Colonic mucosa (tissue), 4 donors: ENCODE measurements around the gene CCDC192. TPM values are rescaled to one million over a fixed set of nuclear protein-coding genes. Genes with fewer than 3 reads are reported as not detected.

ENCODE experiments used
- DNase-seq: peaks from one replicate; pipeline ENCODE4 v3.0.0-alpha.2; 2020
- H3K27ac ChIP-seq: fragments of 200-600 bp; one replicate; pipeline ENCODE4 v1.8.0; 2021
- H3K27me3 ChIP-seq: fragments of 200-600 bp; one replicate; pipeline ENCODE4 v1.8.0; 2021
- H3K36me3 ChIP-seq: fragments of 200-600 bp; one replicate; pipeline ENCODE4 v1.8.0; 2021
- H3K4me1 ChIP-seq: fragments of 200-600 bp; one replicate; pipeline ENCODE4 v1.8.0; 2021; ENCODE audit warnings: mild to moderate bottlenecking
- H3K4me3 ChIP-seq: fragments of 200-600 bp; one replicate; pipeline ENCODE4 v1.8.0; 2021
- H3K9ac ChIP-seq, 2 donors: one replicate each; pipeline ENCODE4 v1.7.0; 2013; ENCODE audit warnings: control low read depth in 2 of 2, low read depth in 2 of 2, low read length in 2 of 2
- H3K9me3 ChIP-seq: fragments of 200-600 bp; one replicate; pipeline ENCODE4 v1.8.0; 2021
- intact Hi-C: fragments of 100-400 bp; cut with DNase I; formaldehyde crosslinking; loops from one replicate; pipeline ENCODE4 v1.14.1; 2022
- total RNA-seq, 2 donors: library from RNA; stranded (reverse); fragmentation: NEBNext Ultra II Directional in 1 of 2; extraction: Animal tissue kit (Norgen Biotek cat#: 25700) in 1 of 2; gene quantifications; one replicate each; pipeline ENCODE4 v1.2.1, GENCODE V29; 2021
- TF ChIP-seq, protein P1 (sequence below): fragments of 200-600 bp; IDR thresholded peaks from one replicate; pipeline ENCODE4 v1.8.0; 2022; ENCODE audit warnings: antibody characterized with exemption, mild to moderate bottlenecking
- donor health status: healthy.
- donor health status: DM: no; HTN: no; CAD: no.
- donor health status: DM: no; HTN: no; CAD: no.

The CCDC192 gene
- total RNA-seq, 2 donors from 2014 or later: not detected

- H3K36me3 ChIP-seq: no peaks in the 10 kb centered on the region
- TF ChIP-seq, protein P1, sequence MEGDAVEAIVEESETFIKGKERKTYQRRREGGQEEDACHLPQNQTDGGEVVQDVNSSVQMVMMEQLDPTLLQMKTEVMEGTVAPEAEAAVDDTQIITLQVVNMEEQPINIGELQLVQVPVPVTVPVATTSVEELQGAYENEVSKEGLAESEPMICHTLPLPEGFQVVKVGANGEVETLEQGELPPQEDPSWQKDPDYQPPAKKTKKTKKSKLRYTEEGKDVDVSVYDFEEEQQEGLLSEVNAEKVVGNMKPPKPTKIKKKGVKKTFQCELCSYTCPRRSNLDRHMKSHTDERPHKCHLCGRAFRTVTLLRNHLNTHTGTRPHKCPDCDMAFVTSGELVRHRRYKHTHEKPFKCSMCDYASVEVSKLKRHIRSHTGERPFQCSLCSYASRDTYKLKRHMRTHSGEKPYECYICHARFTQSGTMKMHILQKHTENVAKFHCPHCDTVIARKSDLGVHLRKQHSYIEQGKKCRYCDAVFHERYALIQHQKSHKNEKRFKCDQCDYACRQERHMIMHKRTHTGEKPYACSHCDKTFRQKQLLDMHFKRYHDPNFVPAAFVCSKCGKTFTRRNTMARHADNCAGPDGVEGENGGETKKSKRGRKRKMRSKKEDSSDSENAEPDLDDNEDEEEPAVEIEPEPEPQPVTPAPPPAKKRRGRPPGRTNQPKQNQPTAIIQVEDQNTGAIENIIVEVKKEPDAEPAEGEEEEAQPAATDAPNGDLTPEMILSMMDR: no peak
- DNase-seq: no peak
- no peaks in the 10 kb centered on the region for H3K9me3 ChIP-seq
- H3K27ac ChIP-seq: no peak overlapping the region
- H3K9ac ChIP-seq: no peak overlapping the region
- intact Hi-C loops: no loop called here
- no peaks in the 10 kb centered on the region for H3K27me3 ChIP-seq
- H3K4me1 ChIP-seq: peaks cover 3% of the 10 kb centered on the region
- H3K4me3 ChIP-seq: no peak overlapping the region
These were observed 233.3 kb downstream of the CCDC192 start for GRCh38 chr5:127936439-127936972.

- no peaks in the 10 kb centered on the region for H3K36me3 ChIP-seq
- TF ChIP-seq, protein P1: no peak
These were observed 235.6 kb downstream of the CCDC192 start for GRCh38 chr5:127938746-127939145.

DNA sequence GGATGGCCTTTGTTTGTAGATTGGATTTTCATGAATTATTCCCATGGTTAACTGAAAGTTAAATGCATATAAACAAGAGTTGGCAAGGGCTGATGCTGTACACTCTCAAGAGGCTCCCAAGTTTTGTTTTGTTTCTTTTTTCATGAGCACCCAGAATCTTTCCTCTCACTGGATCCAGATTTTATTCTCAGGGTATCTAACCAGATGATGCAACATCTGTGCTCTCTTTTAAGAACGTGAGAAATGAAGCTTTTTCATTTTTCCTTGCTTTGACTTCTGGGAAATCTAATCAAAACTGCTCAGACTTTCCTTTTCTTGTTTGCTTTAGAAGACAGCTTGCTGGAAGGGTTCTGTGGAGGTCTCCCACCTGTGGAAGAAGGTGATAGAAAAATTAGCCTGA is 237.7 kb downstream of the CCDC192 start:
- Histone ChIP-seq H3K27ac (peak overlapping the region; percentile 56), H3K9ac (peak overlapping the region in 1 of 2 donors; percentile 4), H3K4me1 (peaks cover 7% of the 10 kb centered on the region), H3K4me3 (no peak overlapping the region), H3K27me3 (no peaks in the 10 kb centered on the region), H3K9me3 (no peaks in the 10 kb centered on the region), H3K36me3 (no peaks in the 10 kb centered on the region)
- TF ChIP-seq, protein P1: no peak
- no peak for DNase-seq
- intact Hi-C loops: no loop called here

More at GRCh38 chr5:127938746-127939145, 235.6 kb downstream of the CCDC192 start:
- H3K9me3 ChIP-seq: no peaks in the 10 kb centered on the region
- DNase-seq: no peak
- H3K27ac ChIP-seq: no peak overlapping the region
- H3K4me1 ChIP-seq: peaks cover 7% of the 10 kb centered on the region
- intact Hi-C loops: no loop called here
- no peaks in the 10 kb centered on the region for H3K27me3 ChIP-seq
- H3K9ac ChIP-seq: no peak overlapping the region
- H3K4me3 ChIP-seq: no peak overlapping the region

- H3K9me3 ChIP-seq: no peaks in the 10 kb centered on the region
- no peak overlapping the region for H3K4me3 ChIP-seq
- intact Hi-C loops: no loop called here
- peak; percentile 68 for DNase-seq
- TF ChIP-seq, protein P1: no peak
- H3K4me1 ChIP-seq: peaks cover 4% of the 10 kb centered on the region
- peak overlapping the region; percentile 56 for H3K27ac ChIP-seq
- H3K9ac ChIP-seq: no peak overlapping the region
- no peaks in the 10 kb centered on the region for H3K36me3 ChIP-seq
- no peaks in the 10 kb centered on the region for H3K27me3 ChIP-seq
These were observed 238.5 kb downstream of the CCDC192 start for GRCh38 chr5:127941646-127942045.

DNA sequence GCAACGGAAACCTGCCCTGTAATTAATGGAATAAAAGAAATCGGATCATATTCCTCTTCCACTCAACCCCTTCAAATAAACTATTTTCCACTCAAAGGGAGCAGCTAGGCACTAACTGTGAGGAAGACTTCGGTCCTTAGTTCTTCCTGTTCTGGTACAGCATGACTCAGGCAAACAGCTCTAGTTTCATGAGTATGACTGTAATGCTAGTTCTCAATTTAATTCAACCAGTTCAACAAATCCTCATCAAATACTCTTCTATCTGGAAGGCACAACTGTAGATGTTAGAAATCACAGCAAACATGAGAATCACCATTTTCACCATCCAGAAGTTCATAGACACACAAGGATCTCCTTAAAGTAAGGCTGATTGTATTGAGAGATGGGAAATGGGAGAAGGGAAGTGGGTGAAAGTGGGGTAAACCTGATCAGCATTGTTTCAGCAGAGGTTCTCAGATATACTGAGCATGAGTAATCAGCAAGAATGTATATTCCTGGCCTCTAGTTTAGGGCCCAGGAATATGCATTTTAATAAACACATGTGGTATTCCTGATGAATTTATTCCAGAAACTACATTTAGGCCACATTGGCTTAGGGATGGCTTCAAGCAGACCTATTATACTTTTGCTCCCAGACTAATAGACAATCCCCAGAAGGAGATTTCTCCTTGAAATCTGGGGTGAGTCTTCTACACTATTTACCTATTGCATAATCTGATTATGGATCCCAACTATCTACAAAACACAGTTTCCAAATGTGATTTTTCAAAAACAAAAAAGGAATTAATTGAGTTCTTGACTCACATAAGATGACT is 239.3 kb downstream of the CCDC192 start:
- Histone ChIP-seq H3K36me3 (no peaks in the 10 kb centered on the region), H3K9ac (no peak overlapping the region), H3K27me3 (no peaks in the 10 kb centered on the region), H3K4me1 (peaks cover 4% of the 10 kb centered on the region), H3K9me3 (no peaks in the 10 kb centered on the region), H3K4me3 (no peak overlapping the region), H3K27ac (peak overlapping the region; percentile 56)
- intact Hi-C loops: no loop called here
- DNase-seq: no peak
- TF ChIP-seq, protein P1: no peak
